ENCODE data around the gene IL10RB. TPM values are rescaled to one million over a fixed set of nuclear protein-coding genes. Genes with fewer than 3 reads are reported as not detected.

Gene IL10RB
- total and polyA plus RNA-seq, 2 of the 8 experiments (the other 6 are each of a cell fraction or from before 2014, with no cell fraction given) = 2.7 to 3.2 TPM

GRCh38 chr21:33238565-33239255 lies 27.5 kb upstream of the IL10RB start:
- H4K20me1 ChIP-seq (replicated peaks in 1 of 2; ENCODE audit: control insufficient read depth in 1 of 2, insufficient read depth in 2 of 2, low read length in 2 of 2) = no peaks in the 10 kb centered on the region
- H2AFZ ChIP-seq (ENCODE audit: low read length) = no peak overlapping the region
- no peak overlapping the region for H3K4me2 ChIP-seq (ENCODE audit: insufficient read depth in 1 of 2, low read depth in 2 of 2, low read length in 2 of 2)
- ChIA-PET POLR2A (ENCODE audit: partially characterized antibody) (interaction anchor here (1.1 to 1.7 kb wide), 3 partner anchors 9 to 213 kb away, joined by 4 to 5 read pairs (median 4); partner anchors contain the start of genes IFNAR2, IL10RB and OLIG2), CTCF (ENCODE audit: partially characterized antibody) (interaction anchor here (0.9 kb wide), 1 partner anchor 12 kb away, joined by 4 read pairs; no protein-coding TSS in a partner anchor)
- no peak overlapping the region for H3K9ac ChIP-seq (replicated peaks in 1 of 4; ENCODE audit: extremely low read depth in 1 of 4, low read depth in 3 of 4, low read length in 3 of 4)
- 83% methylated on average over 7 of the region's 7 CpGs; no CpG with 5 or more reads in 1 of the 2 experiments for WGBS, 2 experiments (ENCODE audit: extremely low coverage in 1 of 2, insufficient coverage in 1 of 2, insufficient read length in 1 of 2, insufficient replicate concordance in 2 of 2, low coverage in 1 of 2, low lambda C conversion rate in 2 of 2, missing lambda C conversion rate in 1 of 2)
- peaks cover 0 to 16% of the 10 kb centered on the region in 2 experiments; a peak in 1 of 4 replicates for H3K79me2 ChIP-seq (ENCODE audit: control insufficient read depth in 1 of 2, insufficient read depth in 2 of 2, low read length in 2 of 2)
- 0 out of 8 replicates have a peak overlapping the region, but pooled peaks of 1 of the 4 experiments have one; percentile 7 for H3K4me3 ChIP-seq (ENCODE audit: extremely low read depth in 1 of 4, insufficient read depth in 2 of 4, low read depth in 3 of 4, low read length in 4 of 4)
- DNase-seq (ENCODE audit: low read depth in 1 of 2, low spot score in 2 of 2) (no peak), FAIRE-seq (no peak)
- H2BK5ac ChIP-seq (ENCODE audit: low read depth, low read length) = no peak overlapping the region
- peaks cover 29 to 31% of the 10 kb centered on the region in 2 experiments for H3K9me3 ChIP-seq (ENCODE audit: insufficient read depth in 2 of 2, low read depth in 1 of 2, low read length in 1 of 2)
- H3K79me1 ChIP-seq (ENCODE audit: low read depth, low read length) = peaks cover 3% of the 10 kb centered on the region
- H3K36me3 ChIP-seq (ENCODE audit: control insufficient read depth in 2 of 4, insufficient read depth in 4 of 4, low read length in 3 of 4) = peaks cover 2 to 23% (median 5%) of the 10 kb centered on the region in 4 experiments; a peak in 5 of 8 replicates
- H3K18ac ChIP-seq (ENCODE audit: extremely low read depth, low read length) = no peak overlapping the region
- no peak overlapping the region for H3K56ac ChIP-seq (replicated peaks; ENCODE audit: insufficient read length, low read depth, low read length)
- H4K8ac ChIP-seq (ENCODE audit: extremely low read depth, insufficient read depth, low read length) = no peak overlapping the region
- no peak overlapping the region for H3K27ac ChIP-seq (ENCODE audit: low read depth, low read length)
- no peak overlapping the region for H2BK12ac ChIP-seq (ENCODE audit: low read depth, low read length)
- H3K14ac ChIP-seq (ENCODE audit: insufficient read length) = no peak overlapping the region
- TF ChIP-seq SAP30 (IDR thresholded peaks at IDR 0.05; ENCODE audit: insufficient read depth, insufficient replicate concordance, low read length) (no peak), TAF7 (optimal IDR thresholded peaks at IDR 0.05; ENCODE audit: borderline replicate concordance, low read depth, low read length) (no peak), SIN3A (conservative IDR thresholded peaks at IDR 0.05 in 1 of 2, IDR thresholded peaks at IDR 0.05 in 1 of 2; ENCODE audit: low read depth in 1 of 2, low read length in 2 of 2) (no peak), KDM5A (IDR thresholded peaks at IDR 0.05; ENCODE audit: low read length) (no peak)
- H2BK120ac ChIP-seq (replicated peaks; ENCODE audit: low read depth, low read length) = no peak overlapping the region
- H4K5ac ChIP-seq (ENCODE audit: insufficient read length, low read depth, low read length) = no peak overlapping the region
- peaks cover 0 to 3% (median 0%) of the 10 kb centered on the region in 4 experiments; a peak in 2 of 7 replicates for H3K4me1 ChIP-seq (replicated peaks in 1 of 4; ENCODE audit: control insufficient read depth in 3 of 4, insufficient read depth in 4 of 4, low read length in 3 of 4)
- H3K4ac ChIP-seq (replicated peaks; ENCODE audit: insufficient read length, low read depth, low read length) = no peak overlapping the region
- no peak overlapping the region for H3K23ac ChIP-seq (ENCODE audit: insufficient read length)
- no peak overlapping the region for H2BK20ac ChIP-seq (ENCODE audit: low read length)
- H4K91ac ChIP-seq (replicated peaks; ENCODE audit: insufficient read length, low read length) = no peak overlapping the region
- no peaks in the 10 kb centered on the region for H3K27me3 ChIP-seq (replicated peaks in 1 of 4; ENCODE audit: control insufficient read depth in 3 of 4, extremely low read depth in 1 of 4, insufficient read depth in 3 of 4, low read length in 3 of 4)
- H3K23me2 ChIP-seq (ENCODE audit: low read depth, low read length) = no peaks in the 10 kb centered on the region
- no peak overlapping the region for H2AK5ac ChIP-seq (ENCODE audit: low read depth, low read length)
- H2BK15ac ChIP-seq (ENCODE audit: low read length) = no peak overlapping the region

Measured in H1 (cell line).